Astrocyte of the spinal cord (primary cell): ENCODE data around the gene OR4E2.
"Not testable (repeated sequence)": the region's sequence is repeated elsewhere in the genome, so short reads cannot be mapped to it uniquely, and the experiment has no call there.

Source experiments
- DNase-seq: peaks from one replicate; pipeline ENCODE4 v3.0.0; 2011; ENCODE audit warnings: low read depth, low spot score
- H3K4me3 ChIP-seq: 2 replicates; pipeline ENCODE4 v1.5.1; 2011; ENCODE audit warnings: low read depth, mild to moderate bottlenecking, low read length, moderate library complexity
- CTCF ChIP-seq: IDR thresholded peaks from 2 replicates; pipeline ENCODE4 v1.5.1; 2012; ENCODE audit warnings: low read depth, mild to moderate bottlenecking, low read length, inconsistent platforms
- in situ Hi-C: cut with HindIII; loops from 2 replicates; pipeline ENCODE4 v1.10.0; 2017; ENCODE audit warnings: low sequenced_read_pairs

Gene OR4E2

GRCh38 chr14:21686468-21686867 is 32.8 kb downstream of the OR4E2 start:
- no peak overlapping the region for H3K4me3 ChIP-seq
- in situ Hi-C loops: no loop called here
- no peak for TF ChIP-seq CTCF
- DNase-seq: no peak

GRCh38 chr14:21694425-21694824 is 40.8 kb downstream of the OR4E2 start:
- in situ Hi-C loops: no loop called here
- TF ChIP-seq CTCF: no peak
- no peak overlapping the region for H3K4me3 ChIP-seq
- DNase-seq: no peak

GRCh38 chr14:21697662-21698061 is 44.0 kb downstream of the OR4E2 start:
- in situ Hi-C loops, H3K4me3 ChIP-seq, DNase-seq: not testable (repeated sequence)

- in situ Hi-C loops, H3K4me3 ChIP-seq, DNase-seq: not testable (repeated sequence)
These were observed 44.9 kb downstream of the OR4E2 start for GRCh38 chr14:21698538-21698937.

GRCh38 chr14:21699551-21699950 is 45.9 kb downstream of the OR4E2 start:
- TF ChIP-seq CTCF: no peak
- no peak overlapping the region for H3K4me3 ChIP-seq
- no peak for DNase-seq
- in situ Hi-C loops: no loop called here

- in situ Hi-C loops: no loop called here
- DNase-seq: no peak
These were observed 48.7 kb downstream of the OR4E2 start for GRCh38 chr14:21702316-21702715.

GRCh38 chr14:21703357-21704326 is 50.0 kb downstream of the OR4E2 start:
- no peak for TF ChIP-seq CTCF
- no peak overlapping the region for H3K4me3 ChIP-seq
- in situ Hi-C loops: no loop called here
- DNase-seq: no peak

More at GRCh38 chr14:21702316-21702715, 48.7 kb downstream of the OR4E2 start:
- TF ChIP-seq CTCF: no peak
- H3K4me3 ChIP-seq: no peak overlapping the region
